ENCODE measurements around the gene WWOX.

The WWOX gene

GRCh38 chr16:79127766-79128165, 1028.3 kb downstream of the WWOX start:
- TF ChIP-seq CTCF (IDR thresholded peaks at IDR 0.05; ENCODE audit: control insufficient read depth, extremely low read depth, insufficient read depth): no peak
- H3K4me3 ChIP-seq (ENCODE audit: low read depth, low read length): no peak overlapping the region
- DNase-seq (ENCODE audit: low read depth): no peak

- H3K4me3 ChIP-seq (ENCODE audit: low read depth, low read length): no peak overlapping the region
- TF ChIP-seq CTCF (IDR thresholded peaks at IDR 0.05; ENCODE audit: control insufficient read depth, extremely low read depth, insufficient read depth): no peak
- no peak for DNase-seq (ENCODE audit: low read depth)
These were observed 1029.3 kb downstream of the WWOX start for GRCh38 chr16:79128706-79129105.

GRCh38 chr16:79130616-79131015, 1031.2 kb downstream of the WWOX start:
- no peak overlapping the region for H3K4me3 ChIP-seq (ENCODE audit: low read depth, low read length)
- no peak for DNase-seq (ENCODE audit: low read depth)
- no peak for TF ChIP-seq CTCF (IDR thresholded peaks at IDR 0.05; ENCODE audit: control insufficient read depth, extremely low read depth, insufficient read depth)

- DNase-seq (ENCODE audit: low read depth): no peak
- TF ChIP-seq CTCF (IDR thresholded peaks at IDR 0.05; ENCODE audit: control insufficient read depth, extremely low read depth, insufficient read depth): no peak
These were observed 1032.0 kb downstream of the WWOX start for GRCh38 chr16:79131321-79132075.

GRCh38 chr16:79132701-79133100, 1033.2 kb downstream of the WWOX start:
- TF ChIP-seq CTCF (IDR thresholded peaks at IDR 0.05; ENCODE audit: control insufficient read depth, extremely low read depth, insufficient read depth): no peak
- H3K4me3 ChIP-seq (ENCODE audit: low read depth, low read length): no peak overlapping the region
- DNase-seq (ENCODE audit: low read depth): no peak

More at GRCh38 chr16:79131321-79132075, 1032.0 kb downstream of the WWOX start:
- H3K4me3 ChIP-seq (ENCODE audit: low read depth, low read length): no peak overlapping the region

GRCh38 chr16:79134300-79134699, 1034.8 kb downstream of the WWOX start:
- H3K4me3 ChIP-seq (ENCODE audit: low read depth, low read length): no peak overlapping the region
- no peak for TF ChIP-seq CTCF (IDR thresholded peaks at IDR 0.05; ENCODE audit: control insufficient read depth, extremely low read depth, insufficient read depth)
- DNase-seq (ENCODE audit: low read depth): no peak

- no peak for TF ChIP-seq CTCF (IDR thresholded peaks at IDR 0.05; ENCODE audit: control insufficient read depth, extremely low read depth, insufficient read depth)
These were observed 1037.5 kb downstream of the WWOX start for GRCh38 chr16:79136955-79137354.

More at GRCh38 chr16:79136955-79137354, 1037.5 kb downstream of the WWOX start:
- no peak overlapping the region for H3K4me3 ChIP-seq (ENCODE audit: low read depth, low read length)
- no peak for DNase-seq (ENCODE audit: low read depth)

Measured in LNCaP clone FGC (cell line).